SK-N-MC (cell line): ENCODE results near the gene POLR2B.

Experiments used
- EZH2 ChIP-seq: fragments of 200-600 bp; sonication (generic); IDR thresholded peaks from one replicate; pipeline ENCODE4 v1.6.1; 2017; ENCODE audit warnings: antibody characterized with exemption
- POLR2AphosphoS5 ChIP-seq: IDR thresholded peaks from 2 replicates; pipeline ENCODE4 v1.6.1; 2012; ENCODE audit warnings: mild to moderate bottlenecking, low read depth, low read length, borderline replicate concordance

DNA sequence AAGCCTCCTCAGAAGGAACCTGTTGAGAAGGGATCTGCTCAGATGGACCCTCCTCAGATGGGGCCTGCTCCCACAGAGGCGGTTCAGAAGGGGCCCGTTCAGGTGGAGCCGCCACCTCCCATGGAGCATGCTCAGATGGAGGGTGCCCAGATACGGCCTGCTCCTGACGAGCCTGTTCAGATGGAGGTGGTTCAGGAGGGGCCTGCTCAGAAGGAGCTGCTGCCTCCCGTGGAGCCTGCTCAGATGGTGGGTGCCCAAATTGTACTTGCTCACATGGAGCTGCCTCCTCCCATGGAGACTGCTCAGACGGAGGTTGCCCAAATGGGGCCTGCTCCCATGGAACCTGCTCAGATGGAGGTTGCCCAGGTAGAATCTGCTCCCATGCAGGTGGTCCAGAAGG is 48.1 kb upstream of the POLR2B start:
- no peak for TF ChIP-seq EZH2
- no peak for TF ChIP-seq POLR2AphosphoS5
